IMR-90 (cell line): ENCODE measurements around the gene RIC3. TPM values are rescaled to one million over a fixed set of nuclear protein-coding genes. Genes with fewer than 3 reads are reported as not detected.

ENCODE experiments used
- ATAC-seq: fragments of 200-7000 bp; cut with Tn5 transposase; 2 replicates; pipeline ENCODE4 v1.9.1; 2020; ENCODE audit warnings: low read depth, mild to moderate bottlenecking, moderate library complexity
- BruUV-seq: library from RNA; stranded (reverse); fragments of 400-500 nt; replicated peaks from 2 replicates; lab custom pipeline; 2021; lab: Mats Ljungman, UMichigan
- CTCF ChIA-PET: fragments of 300-600 bp; formaldehyde crosslinking; extraction: SDS; loops from one replicate; lab custom pipeline; 2021; ENCODE audit warnings: antibody characterized with exemption; lab: Yijun Ruan, JAX
- POLR2A ChIA-PET: fragments of 300-600 bp; sonication (Branson Sonifier 250); formaldehyde crosslinking; loops from one replicate; lab custom pipeline; 2022; ENCODE audit warnings: antibody characterized with exemption; ENCODE audit not compliant: unreplicated experiment; lab: Charles Lee
- DNase-seq: peaks from one replicate; pipeline ENCODE4 v3.0.0; 2013
- H2AFZ ChIP-seq: replicated peaks from 2 replicates; pipeline ENCODE3; 2013; ENCODE audit warnings: low read length, mild to moderate bottlenecking; ENCODE audit not compliant: poor library complexity
- H2AK5ac ChIP-seq: 2 replicates; pipeline ENCODE4 v1.6.1; 2013; ENCODE audit warnings: low read depth, low read length, inconsistent platforms
- H2AK9ac ChIP-seq: replicated peaks from 2 replicates; pipeline ENCODE3; 2013; ENCODE audit warnings: mild to moderate bottlenecking, low read depth, low read length, moderate library complexity; ENCODE audit not compliant: poor library complexity
- H2BK120ac ChIP-seq: 2 replicates; pipeline ENCODE4 v1.6.1; 2013; ENCODE audit warnings: low read depth, low read length, inconsistent platforms
- H2BK15ac ChIP-seq: 3 replicates; pipeline ENCODE4 v1.6.1; 2013; ENCODE audit warnings: low read depth, low read length, inconsistent platforms
- H2BK20ac ChIP-seq: 2 replicates; pipeline ENCODE4 v1.6.1; 2013; ENCODE audit warnings: low read depth, mild to moderate bottlenecking, inconsistent platforms, low read length, moderate library complexity
- H2BK5ac ChIP-seq: 2 replicates; pipeline ENCODE4 v1.6.1; 2013; ENCODE audit warnings: mild to moderate bottlenecking, low read depth, low read length, inconsistent platforms; ENCODE audit not compliant: poor library complexity, severe bottlenecking
- H3K14ac ChIP-seq: replicated peaks from 2 replicates; pipeline ENCODE4 v1.6.1; 2013; ENCODE audit warnings: low read depth, low read length, inconsistent platforms
- H3K18ac ChIP-seq: 2 replicates; pipeline ENCODE4 v1.6.1; 2013; ENCODE audit warnings: low read depth, low read length, control low read depth
- H3K23ac ChIP-seq: 2 replicates; pipeline ENCODE4 v1.6.1; 2013; ENCODE audit warnings: low read depth, low read length, inconsistent platforms
- H3K27ac ChIP-seq: 2 replicates; pipeline ENCODE4 v1.5.1; 2013; ENCODE audit warnings: mild to moderate bottlenecking, control low read depth, low read length; ENCODE audit not compliant: insufficient read depth
- H3K27me3 ChIP-seq: 2 replicates; pipeline ENCODE4 v1.6.1; 2013; ENCODE audit warnings: low read length; ENCODE audit not compliant: control insufficient read depth, insufficient read depth
- H3K36me3 ChIP-seq: 2 replicates; pipeline ENCODE4 v1.6.1; 2013; ENCODE audit warnings: low read length, mixed read lengths; ENCODE audit not compliant: control insufficient read depth, insufficient read depth
- H3K4ac ChIP-seq: 2 replicates; pipeline ENCODE4 v1.6.1; 2013; ENCODE audit warnings: low read depth, low read length, inconsistent platforms
- H3K4me1 ChIP-seq: 2 replicates; pipeline ENCODE4 v1.6.1; 2013; ENCODE audit warnings: low read length, mixed read lengths; ENCODE audit not compliant: control insufficient read depth, insufficient read depth
- H3K4me2 ChIP-seq: 2 replicates; pipeline ENCODE4 v1.6.1; 2013; ENCODE audit warnings: low read depth, mild to moderate bottlenecking, control low read depth, low read length, moderate library complexity
- H3K4me3 ChIP-seq: 2 replicates; pipeline ENCODE4 v1.5.1; 2013; ENCODE audit warnings: low read depth, mild to moderate bottlenecking, control low read depth, low read length, moderate library complexity; ENCODE audit not compliant: insufficient read depth
- H3K56ac ChIP-seq: 2 replicates; pipeline ENCODE4 v1.6.1; 2013; ENCODE audit warnings: low read length, inconsistent platforms; ENCODE audit not compliant: insufficient read depth; ENCODE audit errors: extremely low read depth
- H3K79me1 ChIP-seq, 2 experiments: 2 replicates each; pipeline ENCODE4 v1.6.1; 2013; ENCODE audit warnings: low read length in 2 of 2, inconsistent platforms in 1 of 2, low read depth in 1 of 2
- H3K9ac ChIP-seq: 2 replicates; pipeline ENCODE4 v1.6.1; 2013; ENCODE audit warnings: low read depth, low read length, control low read depth
- H3K9me1 ChIP-seq: 2 replicates; pipeline ENCODE4 v1.6.1; 2013; ENCODE audit warnings: low read length, inconsistent platforms; ENCODE audit not compliant: insufficient read depth
- H3K9me3 ChIP-seq: 2 replicates; pipeline ENCODE4 v1.6.1; 2013; ENCODE audit warnings: low read length; ENCODE audit not compliant: control insufficient read depth, insufficient read depth
- H4K20me1 ChIP-seq: 2 replicates; pipeline ENCODE4 v1.6.1; 2013; ENCODE audit warnings: low read length, inconsistent platforms; ENCODE audit not compliant: insufficient read depth
- H4K5ac ChIP-seq: 2 replicates; pipeline ENCODE4 v1.6.1; 2013; ENCODE audit warnings: mild to moderate bottlenecking, low read depth, low read length, control low read depth
- H4K8ac ChIP-seq, 2 experiments: 2 replicates each; pipeline ENCODE4 v1.6.1; 2013; ENCODE audit warnings: low read depth in 2 of 2, low read length in 2 of 2, control low read depth in 1 of 2, inconsistent platforms in 1 of 2
- H4K91ac ChIP-seq: 2 replicates; pipeline ENCODE4 v1.6.1; 2013; ENCODE audit warnings: low read depth, low read length, inconsistent platforms; ENCODE audit not compliant: insufficient read depth
- BHLHE40 ChIP-seq: fragments of 150-350 bp; IDR thresholded peaks from 2 replicates; pipeline ENCODE4 v1.6.1; 2016; ENCODE audit warnings: mild to moderate bottlenecking, low read depth, low read length
- FOS ChIP-seq: fragments of 150-350 bp; IDR thresholded peaks from 2 replicates; pipeline ENCODE4 v1.6.1; 2016; ENCODE audit warnings: low read depth, low read length
- MXI1 ChIP-seq: IDR thresholded peaks from 2 replicates; pipeline ENCODE4 v1.6.1; 2012; ENCODE audit warnings: low read depth, mild to moderate bottlenecking, low read length, moderate library complexity, borderline replicate concordance
- WGBS, 2 experiments: methylation state at CpG; one replicate each; pipeline versions ENCODE4 v1.1.5 to v1.1.7; 2013; ENCODE audit warnings: missing lambda C conversion rate in 2 of 2; ENCODE audit not compliant: insufficient read length in 1 of 2; ENCODE audit errors: extremely low coverage in 2 of 2; 5-methylcytosine and 5-hydroxymethylcytosine counted together
- dilution Hi-C: fragments of 300-500 bp; cut with HindIII; formaldehyde crosslinking; loops from one replicate; pipeline ENCODE4 v1.14.3; 2018; ENCODE audit warnings: low sequenced_read_pairs; ENCODE audit not compliant: unreplicated experiment
- in situ Hi-C: fragments of 300-500 bp; cut with MboI; formaldehyde crosslinking; loops from 3 replicates; pipeline ENCODE4 v1.14.3; 2019; ENCODE audit warnings: low sequenced_read_pairs, inconsistent platforms, mixed read lengths
- intact Hi-C: fragments of 100-400 bp; cut with micrococcal nuclease; formaldehyde crosslinking; loops from 2 replicates; pipeline ENCODE4 v1.10.0; 2022
- polyA plus RNA-seq, 3 experiments: library from polyadenylated mRNA; depleted of rRNA; stranded (reverse); fragments of >200 nt; gene quantifications; 2 replicates each; pipeline ENCODE4 v1.2.3, GENCODE V29; 2012; ENCODE audit warnings: low replicate concordance in 1 of 3
- total RNA-seq: library from RNA; depleted of rRNA; stranded (reverse); fragments of >200 nt; gene quantifications from 2 replicates; pipeline ENCODE4 v1.2.3, GENCODE V29; 2012

Gene RIC3
- total and polyA plus RNA-seq, 2 of the 4 experiments (the other 2 are of a cell fraction), result not detected

DNA sequence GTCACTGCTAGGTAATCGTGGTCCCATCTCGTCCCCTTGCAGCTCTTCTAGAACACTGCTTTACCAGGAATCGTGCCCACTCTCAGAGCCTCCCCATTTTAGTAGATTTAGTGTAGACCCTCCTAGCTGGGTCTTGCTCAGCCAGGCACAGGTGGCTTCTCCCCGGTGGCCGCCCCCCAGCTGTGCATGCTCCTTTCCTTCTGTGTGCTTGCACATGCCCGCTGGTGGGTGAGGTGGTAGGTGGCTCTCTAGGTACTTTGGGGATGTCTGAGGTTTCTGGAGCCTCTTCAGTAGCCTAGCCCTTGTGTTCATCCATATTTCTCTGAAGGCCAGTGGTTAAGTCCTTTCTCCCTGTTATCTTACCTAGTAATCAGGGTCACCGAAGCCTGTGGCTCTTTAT is 82.3 kb downstream of the RIC3 start:
- no peak overlapping the region for H2AK9ac ChIP-seq
- H3K4me1 ChIP-seq, result peaks cover 6% of the 10 kb centered on the region
- no peak overlapping the region for H3K27ac ChIP-seq
- no CpG with 5 or more reads among the region's 7 CpGs for WGBS, 2 experiments
- dilution Hi-C loops, result no loop called here
- no peak overlapping the region for H3K18ac ChIP-seq
- POLR2A ChIA-PET, result no interaction called here
- no peak overlapping the region for H2AK5ac ChIP-seq
- H2BK5ac ChIP-seq, result no peak overlapping the region
- H3K56ac ChIP-seq, result no peak overlapping the region
- no peak overlapping the region for H2BK20ac ChIP-seq
- no peak overlapping the region for H3K23ac ChIP-seq
- ATAC-seq (no peak), DNase-seq (no peak)
- H3K14ac ChIP-seq, result no peak overlapping the region
- no peak overlapping the region for H4K5ac ChIP-seq
- intact Hi-C loops, result no loop called here
- no peak overlapping the region for H3K4ac ChIP-seq
- no TSS peak for BruUV-seq
- peaks cover 5% of the 10 kb centered on the region; the same call in 1 of the 2 replicates for H3K9me1 ChIP-seq
- no peaks in the 10 kb centered on the region for H3K27me3 ChIP-seq
- TF ChIP-seq BHLHE40 (no peak), MXI1 (no peak), FOS (no peak)
- H3K79me1 ChIP-seq, result peaks cover 6 to 37% of the 10 kb centered on the region in 2 experiments; a peak in 2 of 4 replicates
- no peak overlapping the region for H3K4me3 ChIP-seq
- no peak overlapping the region for H2BK120ac ChIP-seq
- no peak overlapping the region for H4K91ac ChIP-seq
- H3K9me3 ChIP-seq, result no peaks in the 10 kb centered on the region
- in situ Hi-C loops, result loop anchor here (25.0 kb wide), 1 partner anchor 399 kb away; no protein-coding TSS in a partner anchor
- H4K20me1 ChIP-seq, result peaks cover 44% of the 10 kb centered on the region; the same call in 1 of the 2 replicates
- CTCF ChIA-PET, result interaction anchor here (3.6 kb wide), 1 partner anchor 80 kb away, joined by 11 read pairs; no protein-coding TSS in a partner anchor
- no peak overlapping the region for H4K8ac ChIP-seq
- H3K36me3 ChIP-seq, result no peaks in the 10 kb centered on the region
- H2AFZ ChIP-seq, result no peak overlapping the region
- H2BK15ac ChIP-seq, result no peak overlapping the region
- no peak overlapping the region for H3K9ac ChIP-seq
- no peak overlapping the region for H3K4me2 ChIP-seq
